ENCODE measurements around the gene MKI67.

The MKI67 gene

GRCh38 chr10:128077155-128077875, 48.9 kb downstream of the MKI67 start:
- H3K9ac ChIP-seq (ENCODE audit: low read depth in 1 of 2, low read length in 2 of 2): no peak overlapping the region
- no peaks in the 10 kb centered on the region for H3K4me1 ChIP-seq (ENCODE audit: control insufficient read depth in 2 of 2, insufficient read depth in 2 of 2, low read length in 2 of 2)
- no peaks in the 10 kb centered on the region for H3K9me3 ChIP-seq (ENCODE audit: control insufficient read depth in 2 of 2, low read length in 2 of 2)
- H3K27ac ChIP-seq (ENCODE audit: low read depth in 2 of 2, low read length in 2 of 2): no peak overlapping the region
- peaks cover 43 to 74% of the 10 kb centered on the region in 2 donors for H3K36me3 ChIP-seq (ENCODE audit: control insufficient read depth in 2 of 2, insufficient read depth in 2 of 2, low read length in 2 of 2)
- no peaks in the 10 kb centered on the region for H3K27me3 ChIP-seq (ENCODE audit: control insufficient read depth in 2 of 2, insufficient read depth in 2 of 2, low read length in 2 of 2)
- H3K4me3 ChIP-seq (ENCODE audit: low read length in 2 of 2): no peak overlapping the region

DNA sequence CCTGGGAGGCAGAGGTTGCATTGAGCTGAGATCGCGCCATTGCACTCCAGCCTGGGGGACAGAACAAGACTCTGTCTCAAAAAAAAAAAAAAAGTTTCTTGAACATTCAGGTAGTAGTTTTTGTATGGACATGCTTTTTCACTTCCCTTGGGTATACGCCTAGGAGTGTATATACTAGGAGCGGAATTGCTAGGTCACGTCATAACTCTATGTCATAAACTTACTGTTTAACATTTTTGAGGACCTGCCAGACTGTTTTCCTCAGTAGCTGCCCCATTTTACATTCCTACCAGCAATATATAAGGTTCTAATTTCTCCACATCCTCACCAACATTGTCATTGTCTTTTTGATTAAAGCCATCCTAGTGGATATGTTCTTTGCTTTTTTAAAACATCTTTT, 51.6 kb downstream of the MKI67 start:
- Histone ChIP-seq H3K4me3 (ENCODE audit: low read length in 2 of 2) (no peak overlapping the region), H3K9ac (ENCODE audit: low read depth in 1 of 2, low read length in 2 of 2) (no peak overlapping the region), H3K27ac (ENCODE audit: low read depth in 2 of 2, low read length in 2 of 2) (no peak overlapping the region), H3K4me1 (ENCODE audit: control insufficient read depth in 2 of 2, insufficient read depth in 2 of 2, low read length in 2 of 2) (no peaks in the 10 kb centered on the region), H3K27me3 (ENCODE audit: control insufficient read depth in 2 of 2, insufficient read depth in 2 of 2, low read length in 2 of 2) (no peaks in the 10 kb centered on the region), H3K36me3 (ENCODE audit: control insufficient read depth in 2 of 2, insufficient read depth in 2 of 2, low read length in 2 of 2) (peaks cover 57 to 80% of the 10 kb centered on the region in 2 donors), H3K9me3 (ENCODE audit: control insufficient read depth in 2 of 2, low read length in 2 of 2) (no peaks in the 10 kb centered on the region)

DNA sequence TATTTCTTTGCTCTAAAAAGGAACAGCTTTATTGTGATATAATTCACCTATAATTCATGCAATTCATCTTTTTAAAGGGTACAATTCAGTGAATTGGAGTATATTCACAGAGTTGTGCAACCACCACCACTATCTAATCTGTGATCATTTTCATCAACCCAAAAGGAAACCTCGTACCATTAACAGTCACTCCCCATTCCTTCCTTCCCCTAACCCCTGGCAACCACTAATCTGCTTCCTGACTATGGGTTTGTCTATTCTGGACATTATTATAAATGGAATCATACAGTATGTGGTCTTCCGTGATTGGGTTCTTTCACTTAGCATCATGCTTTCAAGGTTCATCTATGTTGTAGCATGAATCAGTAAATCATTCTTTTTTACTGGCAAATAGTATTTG, 52.3 kb downstream of the MKI67 start:
- peaks cover 0 to 2% of the 10 kb centered on the region in 2 donors for H3K4me1 ChIP-seq (ENCODE audit: control insufficient read depth in 2 of 2, insufficient read depth in 2 of 2, low read length in 2 of 2)
- H3K27ac ChIP-seq (ENCODE audit: low read depth in 2 of 2, low read length in 2 of 2): no peak overlapping the region
- H3K9ac ChIP-seq (ENCODE audit: low read depth in 1 of 2, low read length in 2 of 2): no peak overlapping the region
- no peak overlapping the region for H3K4me3 ChIP-seq (ENCODE audit: low read length in 2 of 2)
- no peaks in the 10 kb centered on the region for H3K9me3 ChIP-seq (ENCODE audit: control insufficient read depth in 2 of 2, low read length in 2 of 2)
- no peaks in the 10 kb centered on the region for H3K27me3 ChIP-seq (ENCODE audit: control insufficient read depth in 2 of 2, insufficient read depth in 2 of 2, low read length in 2 of 2)
- peaks cover 56 to 73% of the 10 kb centered on the region in 2 donors for H3K36me3 ChIP-seq (ENCODE audit: control insufficient read depth in 2 of 2, insufficient read depth in 2 of 2, low read length in 2 of 2)

DNA sequence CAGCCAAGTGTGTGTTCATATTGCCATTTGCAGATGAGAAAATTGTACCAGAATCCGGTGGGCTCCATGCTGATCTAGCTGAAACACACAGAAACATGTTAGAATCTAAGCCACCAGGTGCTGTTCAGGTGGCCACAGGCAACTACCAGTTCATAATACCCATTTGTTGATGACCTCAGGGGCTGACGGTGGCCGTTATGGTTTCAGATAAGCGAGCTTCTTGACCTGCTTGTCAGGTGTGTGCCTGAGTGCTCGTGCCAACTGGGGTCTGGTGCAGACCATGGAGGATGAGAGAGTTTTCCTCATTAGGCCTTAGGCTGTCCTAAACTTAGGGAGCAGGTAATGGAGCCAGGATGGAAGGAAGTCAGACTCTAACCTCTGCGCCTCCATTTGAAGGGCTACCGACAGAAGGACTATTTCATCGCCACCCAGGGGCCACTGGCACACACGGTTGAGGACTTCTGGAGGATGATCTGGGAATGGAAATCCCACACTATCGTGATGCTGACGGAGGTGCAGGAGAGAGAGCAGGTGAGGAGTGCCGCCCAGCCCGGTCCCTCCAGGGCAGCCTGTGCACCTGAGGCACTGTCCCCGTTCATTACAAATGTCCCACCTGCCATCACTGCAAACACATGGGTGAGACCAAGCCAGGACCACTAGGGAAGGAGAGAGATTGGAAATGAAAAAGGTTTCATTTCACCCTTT, 53.1 kb downstream of the MKI67 start:
- H3K4me1 ChIP-seq (ENCODE audit: control insufficient read depth in 2 of 2, insufficient read depth in 2 of 2, low read length in 2 of 2): peaks cover 0 to 2% of the 10 kb centered on the region in 2 donors
- H3K9ac ChIP-seq (ENCODE audit: low read depth in 1 of 2, low read length in 2 of 2): no peak overlapping the region
- no peak overlapping the region for H3K27ac ChIP-seq (ENCODE audit: low read depth in 2 of 2, low read length in 2 of 2)
- no peaks in the 10 kb centered on the region for H3K9me3 ChIP-seq (ENCODE audit: control insufficient read depth in 2 of 2, low read length in 2 of 2)
- H3K27me3 ChIP-seq (ENCODE audit: control insufficient read depth in 2 of 2, insufficient read depth in 2 of 2, low read length in 2 of 2): no peaks in the 10 kb centered on the region
- H3K4me3 ChIP-seq (ENCODE audit: low read length in 2 of 2): no peak overlapping the region
- peaks cover 56 to 73% of the 10 kb centered on the region in 2 donors for H3K36me3 ChIP-seq (ENCODE audit: control insufficient read depth in 2 of 2, insufficient read depth in 2 of 2, low read length in 2 of 2)

- H3K4me1 ChIP-seq (ENCODE audit: control insufficient read depth in 2 of 2, insufficient read depth in 2 of 2, low read length in 2 of 2): peaks cover 0 to 2% of the 10 kb centered on the region in 2 donors
- H3K4me3 ChIP-seq (ENCODE audit: low read length in 2 of 2): no peak overlapping the region
- no peak overlapping the region for H3K9ac ChIP-seq (ENCODE audit: low read depth in 1 of 2, low read length in 2 of 2)
- H3K27ac ChIP-seq (ENCODE audit: low read depth in 2 of 2, low read length in 2 of 2): no peak overlapping the region
- no peaks in the 10 kb centered on the region for H3K27me3 ChIP-seq (ENCODE audit: control insufficient read depth in 2 of 2, insufficient read depth in 2 of 2, low read length in 2 of 2)
- peaks cover 54 to 68% of the 10 kb centered on the region in 2 donors for H3K36me3 ChIP-seq (ENCODE audit: control insufficient read depth in 2 of 2, insufficient read depth in 2 of 2, low read length in 2 of 2)
- no peaks in the 10 kb centered on the region for H3K9me3 ChIP-seq (ENCODE audit: control insufficient read depth in 2 of 2, low read length in 2 of 2)
Observed at GRCh38 chr10:128072046-128072445, 54.2 kb downstream of the MKI67 start.

GRCh38 chr10:128071417-128071782, 54.8 kb downstream of the MKI67 start:
- Histone ChIP-seq H3K27me3 (ENCODE audit: control insufficient read depth in 2 of 2, insufficient read depth in 2 of 2, low read length in 2 of 2) (no peaks in the 10 kb centered on the region), H3K4me1 (ENCODE audit: control insufficient read depth in 2 of 2, insufficient read depth in 2 of 2, low read length in 2 of 2) (peaks cover 0 to 2% of the 10 kb centered on the region in 2 donors), H3K36me3 (ENCODE audit: control insufficient read depth in 2 of 2, insufficient read depth in 2 of 2, low read length in 2 of 2) (peaks cover 58 to 67% of the 10 kb centered on the region in 2 donors), H3K27ac (ENCODE audit: low read depth in 2 of 2, low read length in 2 of 2) (no peak overlapping the region), H3K9ac (ENCODE audit: low read depth in 1 of 2, low read length in 2 of 2) (no peak overlapping the region), H3K9me3 (ENCODE audit: control insufficient read depth in 2 of 2, low read length in 2 of 2) (no peaks in the 10 kb centered on the region), H3K4me3 (ENCODE audit: low read length in 2 of 2) (no peak overlapping the region)

DNA sequence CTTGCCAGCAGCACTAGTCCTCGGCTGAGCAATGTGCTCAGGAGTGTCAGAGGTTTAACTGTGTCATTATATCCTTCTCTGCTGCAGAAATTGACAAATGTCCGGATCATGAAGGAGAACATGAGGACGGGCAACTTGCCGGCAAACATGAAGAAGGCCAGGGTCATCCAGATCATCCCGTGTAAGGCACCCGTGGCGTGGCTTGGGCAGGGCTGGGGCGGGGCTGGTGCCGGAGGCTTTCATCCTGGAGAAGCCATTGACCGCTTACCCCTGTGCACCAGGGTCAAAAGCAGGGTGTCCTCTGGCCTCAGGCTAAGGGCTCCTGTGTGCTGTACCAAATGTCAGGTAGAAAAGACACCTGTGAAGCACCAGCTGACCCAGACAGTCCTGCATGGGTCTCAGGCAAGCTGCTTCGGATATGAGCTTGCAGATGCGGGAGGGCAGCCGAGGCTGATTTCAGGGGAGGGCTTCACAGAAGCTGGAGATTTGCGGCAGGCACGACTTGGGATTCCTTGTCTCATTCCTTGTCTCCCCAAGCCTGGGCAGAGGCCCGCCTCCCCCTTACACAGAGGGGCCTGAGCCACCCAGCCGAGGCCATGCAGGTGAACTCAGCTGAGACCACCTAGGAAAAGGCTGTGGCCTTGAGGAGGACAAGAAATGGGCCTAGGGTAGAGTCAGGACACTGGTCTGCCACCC, 55.4 kb downstream of the MKI67 start:
- peaks cover 58 to 67% of the 10 kb centered on the region in 2 donors for H3K36me3 ChIP-seq (ENCODE audit: control insufficient read depth in 2 of 2, insufficient read depth in 2 of 2, low read length in 2 of 2)
- no peaks in the 10 kb centered on the region for H3K27me3 ChIP-seq (ENCODE audit: control insufficient read depth in 2 of 2, insufficient read depth in 2 of 2, low read length in 2 of 2)
- no peaks in the 10 kb centered on the region for H3K9me3 ChIP-seq (ENCODE audit: control insufficient read depth in 2 of 2, low read length in 2 of 2)
- H3K27ac ChIP-seq (ENCODE audit: low read depth in 2 of 2, low read length in 2 of 2): no peak overlapping the region
- no peak overlapping the region for H3K4me3 ChIP-seq (ENCODE audit: low read length in 2 of 2)
- H3K9ac ChIP-seq (ENCODE audit: low read depth in 1 of 2, low read length in 2 of 2): no peak overlapping the region
- peaks cover 0 to 2% of the 10 kb centered on the region in 2 donors for H3K4me1 ChIP-seq (ENCODE audit: control insufficient read depth in 2 of 2, insufficient read depth in 2 of 2, low read length in 2 of 2)

GRCh38 chr10:128070161-128070560, 56.1 kb downstream of the MKI67 start:
- no peak overlapping the region for H3K27ac ChIP-seq (ENCODE audit: low read depth in 2 of 2, low read length in 2 of 2)
- H3K9me3 ChIP-seq (ENCODE audit: control insufficient read depth in 2 of 2, low read length in 2 of 2): no peaks in the 10 kb centered on the region
- H3K36me3 ChIP-seq (ENCODE audit: control insufficient read depth in 2 of 2, insufficient read depth in 2 of 2, low read length in 2 of 2): peaks cover 58 to 69% of the 10 kb centered on the region in 2 donors
- H3K4me1 ChIP-seq (ENCODE audit: control insufficient read depth in 2 of 2, insufficient read depth in 2 of 2, low read length in 2 of 2): peaks cover 0 to 2% of the 10 kb centered on the region in 2 donors
- H3K4me3 ChIP-seq (ENCODE audit: low read length in 2 of 2): no peak overlapping the region
- no peaks in the 10 kb centered on the region for H3K27me3 ChIP-seq (ENCODE audit: control insufficient read depth in 2 of 2, insufficient read depth in 2 of 2, low read length in 2 of 2)
- H3K9ac ChIP-seq (ENCODE audit: low read depth in 1 of 2, low read length in 2 of 2): no peak overlapping the region

DNA sequence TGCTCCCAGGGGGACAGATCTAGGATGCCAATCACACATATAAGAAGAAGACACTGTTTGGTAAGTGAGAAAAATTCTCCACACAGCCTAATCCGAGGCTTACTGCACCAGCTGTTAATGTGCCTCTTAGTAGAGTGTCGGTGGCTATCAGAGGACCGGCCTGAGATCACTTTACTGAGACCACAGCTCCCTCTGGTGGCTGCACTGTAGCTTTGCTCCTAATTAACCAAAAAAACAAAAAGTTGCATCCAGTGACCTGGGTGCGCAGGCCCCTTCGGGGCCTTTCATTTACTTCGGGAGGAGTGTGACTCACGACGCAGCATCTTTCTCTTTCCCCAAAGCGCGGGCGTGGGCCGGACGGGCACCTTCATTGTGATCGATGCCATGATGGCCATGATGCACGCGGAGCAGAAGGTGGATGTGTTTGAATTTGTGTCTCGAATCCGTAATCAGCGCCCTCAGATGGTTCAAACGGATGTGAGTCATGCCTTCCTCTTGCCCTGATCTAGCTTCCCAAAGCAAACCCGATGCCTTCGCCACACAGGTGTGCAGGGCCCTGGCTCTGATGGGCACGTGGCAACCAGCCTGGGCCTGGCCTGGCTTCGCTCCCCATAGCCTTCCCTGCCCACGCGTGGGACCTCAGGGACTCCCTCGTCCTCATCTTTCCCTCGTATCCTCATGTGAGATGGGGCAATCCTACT, 56.7 kb downstream of the MKI67 start:
- Histone ChIP-seq H3K27ac (ENCODE audit: low read depth in 2 of 2, low read length in 2 of 2) (no peak overlapping the region), H3K4me3 (ENCODE audit: low read length in 2 of 2) (no peak overlapping the region), H3K9me3 (ENCODE audit: control insufficient read depth in 2 of 2, low read length in 2 of 2) (no peaks in the 10 kb centered on the region), H3K36me3 (ENCODE audit: control insufficient read depth in 2 of 2, insufficient read depth in 2 of 2, low read length in 2 of 2) (peaks cover 55 to 67% of the 10 kb centered on the region in 2 donors), H3K4me1 (ENCODE audit: control insufficient read depth in 2 of 2, insufficient read depth in 2 of 2, low read length in 2 of 2) (peaks cover under 1 to 4% of the 10 kb centered on the region in 2 donors), H3K27me3 (ENCODE audit: control insufficient read depth in 2 of 2, insufficient read depth in 2 of 2, low read length in 2 of 2) (no peaks in the 10 kb centered on the region), H3K9ac (ENCODE audit: low read depth in 1 of 2, low read length in 2 of 2) (no peak overlapping the region)
